ENCODE measurements around the gene SMS. TPM values are rescaled to one million over a fixed set of nuclear protein-coding genes. Genes with fewer than 3 reads are reported as not detected.

Gene SMS
- total and polyA plus RNA-seq, 2 experiments from 2014 or later: 185 to 274 TPM

- no peaks in the 10 kb centered on the region for H3K27me3 Mint-ChIP-seq (ENCODE audit: insufficient read depth, low read depth, poor library complexity)
- no peak overlapping the region for H3K27ac ChIP-seq (ENCODE audit: low read depth)
- H3K4me2 ChIP-seq: no peak overlapping the region
- no peaks in the 10 kb centered on the region for H3K79me2 ChIP-seq (replicated peaks; ENCODE audit: insufficient read depth)
- H3K36me3 ChIP-seq (ENCODE audit: insufficient read depth): peaks cover 4% of the 10 kb centered on the region; the same call in 1 of the 2 replicates
- no peaks in the 10 kb centered on the region; the same call in 1 of the 2 replicates for H3K4me1 ChIP-seq (ENCODE audit: insufficient read depth)
- H3K9me2 ChIP-seq (ENCODE audit: insufficient read depth): no peaks in the 10 kb centered on the region
- H3K4me3 Mint-ChIP-seq: no peak overlapping the region
- H3K36me3 Mint-ChIP-seq (ENCODE audit: low read depth): peaks cover 63% of the 10 kb centered on the region
- no peak for TF ChIP-seq EZH2phosphoT487 (IDR thresholded peaks at IDR 0.05; ENCODE audit: unreplicated experiment)
- H3K4me1 Mint-ChIP-seq: peaks cover 9% of the 10 kb centered on the region; the same call in 2 of the 3 replicates
- H3K27me3 ChIP-seq (ENCODE audit: insufficient read depth): no peaks in the 10 kb centered on the region
- no peak overlapping the region for H3K27ac Mint-ChIP-seq
- H3F3A ChIP-seq (replicated peaks; ENCODE audit: low read depth): no peaks in the 10 kb centered on the region
- ATAC-seq (no peak), DNase-seq (ENCODE audit: low spot score) (no peak)
- no peak overlapping the region for H2AFZ ChIP-seq
- no peak overlapping the region for H3K4me3 ChIP-seq
- no peaks in the 10 kb centered on the region for H4K20me1 ChIP-seq (replicated peaks; ENCODE audit: insufficient read depth)
- H3K9me3 Mint-ChIP-seq: no peaks in the 10 kb centered on the region
These were observed 52.8 kb downstream of the SMS start for GRCh38 chrX:21993265-21993664.

DNA sequence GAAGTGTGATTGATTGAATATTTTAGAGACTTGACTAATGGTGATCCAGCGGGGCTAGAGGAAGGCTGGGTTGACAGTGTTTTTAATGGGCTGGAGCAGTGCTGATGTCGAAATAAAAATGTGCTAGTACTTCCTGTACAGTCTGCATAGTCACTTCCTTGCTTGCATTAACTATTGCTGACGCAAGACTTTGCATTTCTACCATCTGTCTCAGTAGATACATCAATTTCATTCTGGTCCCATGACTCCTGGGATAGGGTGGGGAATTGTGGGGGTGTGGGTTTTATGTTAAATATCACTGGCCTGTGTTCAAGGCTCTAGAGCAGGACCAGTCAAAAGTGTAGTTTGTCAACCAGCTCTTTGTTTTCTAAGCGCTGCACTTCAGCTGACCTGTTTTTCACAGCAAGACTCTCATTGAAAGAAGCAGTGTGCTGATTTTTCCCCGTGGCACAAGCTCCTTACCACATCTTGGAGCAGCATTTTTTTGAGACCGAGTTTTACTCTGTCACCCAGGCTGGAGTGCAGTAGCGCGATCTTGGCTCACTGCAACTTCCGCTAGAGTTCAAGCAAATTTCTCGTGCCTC is 56.5 kb downstream of the SMS start:
- Histone ChIP-seq H4K20me1 (replicated peaks; ENCODE audit: insufficient read depth) (no peaks in the 10 kb centered on the region), H3K4me1 (ENCODE audit: insufficient read depth) (no peaks in the 10 kb centered on the region; the same call in 1 of the 2 replicates), H3K9me2 (ENCODE audit: insufficient read depth) (no peaks in the 10 kb centered on the region), H3K36me3 (ENCODE audit: insufficient read depth) (peaks cover 4% of the 10 kb centered on the region; the same call in 1 of the 2 replicates), H3K79me2 (replicated peaks; ENCODE audit: insufficient read depth) (no peaks in the 10 kb centered on the region), H3K4me3 (no peak overlapping the region), H3K27ac (ENCODE audit: low read depth) (no peak overlapping the region), H3K27me3 (ENCODE audit: insufficient read depth) (no peaks in the 10 kb centered on the region), H3K4me2 (no peak overlapping the region), H3F3A (replicated peaks; ENCODE audit: low read depth) (no peaks in the 10 kb centered on the region), H2AFZ (no peak overlapping the region)
- ATAC-seq: no peak
- TF ChIP-seq, protein P1, sequence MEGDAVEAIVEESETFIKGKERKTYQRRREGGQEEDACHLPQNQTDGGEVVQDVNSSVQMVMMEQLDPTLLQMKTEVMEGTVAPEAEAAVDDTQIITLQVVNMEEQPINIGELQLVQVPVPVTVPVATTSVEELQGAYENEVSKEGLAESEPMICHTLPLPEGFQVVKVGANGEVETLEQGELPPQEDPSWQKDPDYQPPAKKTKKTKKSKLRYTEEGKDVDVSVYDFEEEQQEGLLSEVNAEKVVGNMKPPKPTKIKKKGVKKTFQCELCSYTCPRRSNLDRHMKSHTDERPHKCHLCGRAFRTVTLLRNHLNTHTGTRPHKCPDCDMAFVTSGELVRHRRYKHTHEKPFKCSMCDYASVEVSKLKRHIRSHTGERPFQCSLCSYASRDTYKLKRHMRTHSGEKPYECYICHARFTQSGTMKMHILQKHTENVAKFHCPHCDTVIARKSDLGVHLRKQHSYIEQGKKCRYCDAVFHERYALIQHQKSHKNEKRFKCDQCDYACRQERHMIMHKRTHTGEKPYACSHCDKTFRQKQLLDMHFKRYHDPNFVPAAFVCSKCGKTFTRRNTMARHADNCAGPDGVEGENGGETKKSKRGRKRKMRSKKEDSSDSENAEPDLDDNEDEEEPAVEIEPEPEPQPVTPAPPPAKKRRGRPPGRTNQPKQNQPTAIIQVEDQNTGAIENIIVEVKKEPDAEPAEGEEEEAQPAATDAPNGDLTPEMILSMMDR (conservative IDR thresholded peaks at IDR 0.05; ENCODE audit: low read depth in 2 of 2): no peak
- TF ChIP-seq, protein P2, sequence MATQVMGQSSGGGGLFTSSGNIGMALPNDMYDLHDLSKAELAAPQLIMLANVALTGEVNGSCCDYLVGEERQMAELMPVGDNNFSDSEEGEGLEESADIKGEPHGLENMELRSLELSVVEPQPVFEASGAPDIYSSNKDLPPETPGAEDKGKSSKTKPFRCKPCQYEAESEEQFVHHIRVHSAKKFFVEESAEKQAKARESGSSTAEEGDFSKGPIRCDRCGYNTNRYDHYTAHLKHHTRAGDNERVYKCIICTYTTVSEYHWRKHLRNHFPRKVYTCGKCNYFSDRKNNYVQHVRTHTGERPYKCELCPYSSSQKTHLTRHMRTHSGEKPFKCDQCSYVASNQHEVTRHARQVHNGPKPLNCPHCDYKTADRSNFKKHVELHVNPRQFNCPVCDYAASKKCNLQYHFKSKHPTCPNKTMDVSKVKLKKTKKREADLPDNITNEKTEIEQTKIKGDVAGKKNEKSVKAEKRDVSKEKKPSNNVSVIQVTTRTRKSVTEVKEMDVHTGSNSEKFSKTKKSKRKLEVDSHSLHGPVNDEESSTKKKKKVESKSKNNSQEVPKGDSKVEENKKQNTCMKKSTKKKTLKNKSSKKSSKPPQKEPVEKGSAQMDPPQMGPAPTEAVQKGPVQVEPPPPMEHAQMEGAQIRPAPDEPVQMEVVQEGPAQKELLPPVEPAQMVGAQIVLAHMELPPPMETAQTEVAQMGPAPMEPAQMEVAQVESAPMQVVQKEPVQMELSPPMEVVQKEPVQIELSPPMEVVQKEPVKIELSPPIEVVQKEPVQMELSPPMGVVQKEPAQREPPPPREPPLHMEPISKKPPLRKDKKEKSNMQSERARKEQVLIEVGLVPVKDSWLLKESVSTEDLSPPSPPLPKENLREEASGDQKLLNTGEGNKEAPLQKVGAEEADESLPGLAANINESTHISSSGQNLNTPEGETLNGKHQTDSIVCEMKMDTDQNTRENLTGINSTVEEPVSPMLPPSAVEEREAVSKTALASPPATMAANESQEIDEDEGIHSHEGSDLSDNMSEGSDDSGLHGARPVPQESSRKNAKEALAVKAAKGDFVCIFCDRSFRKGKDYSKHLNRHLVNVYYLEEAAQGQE (IDR thresholded peaks at IDR 0.05; ENCODE audit: unreplicated experiment): no peak
- no peak for TF ChIP-seq CREB1 (CRISPR knock-in tag; IDR thresholded peaks at IDR 0.05; ENCODE audit: low read depth)
- TF ChIP-seq EZH2 (IDR thresholded peaks at IDR 0.05; ENCODE audit: low read depth, unreplicated experiment): no peak
- peaks cover 9% of the 10 kb centered on the region; the same call in 2 of the 3 replicates for H3K4me1 Mint-ChIP-seq
- H3K36me3 Mint-ChIP-seq (ENCODE audit: low read depth): peaks cover 36% of the 10 kb centered on the region; the same call in 2 of the 3 replicates
- H3K27me3 Mint-ChIP-seq (ENCODE audit: insufficient read depth, low read depth, poor library complexity): peaks cover 2% of the 10 kb centered on the region
- H3K9me3 Mint-ChIP-seq: no peaks in the 10 kb centered on the region
- no peak overlapping the region for H3K27ac Mint-ChIP-seq
- DNase-seq (ENCODE audit: low spot score): no peak
- H3K4me3 Mint-ChIP-seq: no peak overlapping the region
